Left lung (tissue), 10 donors: ENCODE results near the gene MRGPRX4. TPM values are rescaled to one million over a fixed set of nuclear protein-coding genes. Genes with fewer than 3 reads are reported as not detected.
"Not testable (repeated sequence)": the region's sequence is repeated elsewhere in the genome, so short reads cannot be mapped to it uniquely, and the experiment has no call there.

ENCODE experiments used
- ATAC-seq: fragments of 200-7000 bp; cut with Tn5 transposase; one replicate; pipeline ENCODE4 v1.9.1; 2020; ENCODE audit warnings: moderate library complexity
- DNase-seq, 4 donors: peaks; one replicate each; pipeline ENCODE4 v3.0.0-alpha.2; 2013 to 2020
- H3K27ac ChIP-seq, 2 donors: fragments of 200-600 bp; sonication (generic) in 1 of 2; one replicate each; pipeline versions ENCODE4 v1.5.0 to v1.8.0; 2020 to 2021
- H3K27me3 ChIP-seq, 2 donors: fragments of 200-600 bp; sonication (generic) in 1 of 2; one replicate each; pipeline versions ENCODE4 v1.5.0 to v1.8.0; 2020 to 2021
- H3K36me3 ChIP-seq, 2 donors: fragments of 200-600 bp; sonication (generic) in 1 of 2; one replicate each; pipeline versions ENCODE4 v1.5.0 to v1.8.0; 2020 to 2021
- H3K4me1 ChIP-seq, 2 donors: fragments of 200-600 bp; one replicate each; pipeline ENCODE4 v1.8.0; 2021
- H3K4me3 ChIP-seq, 2 donors: fragments of 200-600 bp; sonication (generic) in 1 of 2; one replicate each; pipeline versions ENCODE4 v1.5.0 to v1.8.0; 2020 to 2021; ENCODE audit warnings: mild to moderate bottlenecking in 1 of 2
- H3K9me3 ChIP-seq, 2 donors: fragments of 200-600 bp; sonication (generic) in 1 of 2; one replicate each; pipeline versions ENCODE4 v1.5.0 to v1.8.0; 2020 to 2021
- intact Hi-C, 2 donors: fragments of 100-400 bp; cut with DNase I; formaldehyde crosslinking; loops; one replicate each; pipeline versions ENCODE4 v1.11.2 to v1.14.2; 2022
- polyA plus RNA-seq, 6 donors: library from polyadenylated mRNA; unstranded; fragments of 120-200 nt; gene quantifications; one replicate each; pipeline ENCODE4 v1.2.1, GENCODE V29; 2013; ENCODE audit not compliant: insufficient read length in 6 of 6
- total RNA-seq, 2 donors: library from RNA; stranded (reverse); fragmentation: NEBNext Ultra II Directional; extraction: Animal tissue kit (Norgen Biotek cat#: 25700); gene quantifications; one replicate each; pipeline ENCODE4 v1.2.1, GENCODE V29; 2021
- TF ChIP-seq, protein P1 (sequence below), 2 donors: fragments of 200-600 bp; sonication (generic) in 1 of 2; IDR thresholded peaks; one replicate each; pipeline versions ENCODE4 v1.5.0 to v1.8.0; 2021; ENCODE audit warnings: antibody characterized with exemption in 2 of 2
- donor health status: DM: no; HTN: yes; CAD: no.
- donor health status: DM: no; HTN: no; CAD: no.

The MRGPRX4 gene
- total and polyA plus RNA-seq, 8 donors = not detected

DNA sequence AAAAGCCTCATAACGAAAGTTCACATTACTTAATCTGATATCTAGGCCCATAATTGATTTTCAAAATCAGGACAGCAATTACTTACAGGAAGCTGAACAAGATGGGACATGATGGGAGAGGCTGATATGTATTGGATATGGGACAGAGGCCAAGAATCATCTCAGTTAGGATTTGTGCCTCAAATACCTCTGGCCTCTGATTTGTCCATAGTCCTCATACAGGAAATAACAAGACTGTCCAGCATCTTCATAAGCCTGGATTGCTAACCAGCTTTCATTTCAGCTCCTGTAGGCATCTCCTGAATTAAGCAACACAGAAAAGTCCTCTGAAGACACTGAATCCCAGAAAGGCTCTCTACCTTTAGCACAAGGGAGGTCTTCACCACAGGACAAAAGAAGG lies 4.3 kb upstream of the MRGPRX4 start:
- no peaks in the 10 kb centered on the region for H3K4me1 ChIP-seq
- ATAC-seq = no peak
- DNase-seq = no peak
- H3K4me3 ChIP-seq = no peak overlapping the region
- H3K27ac ChIP-seq = no peak overlapping the region
- H3K36me3 ChIP-seq = no peaks in the 10 kb centered on the region
- TF ChIP-seq, protein P1, sequence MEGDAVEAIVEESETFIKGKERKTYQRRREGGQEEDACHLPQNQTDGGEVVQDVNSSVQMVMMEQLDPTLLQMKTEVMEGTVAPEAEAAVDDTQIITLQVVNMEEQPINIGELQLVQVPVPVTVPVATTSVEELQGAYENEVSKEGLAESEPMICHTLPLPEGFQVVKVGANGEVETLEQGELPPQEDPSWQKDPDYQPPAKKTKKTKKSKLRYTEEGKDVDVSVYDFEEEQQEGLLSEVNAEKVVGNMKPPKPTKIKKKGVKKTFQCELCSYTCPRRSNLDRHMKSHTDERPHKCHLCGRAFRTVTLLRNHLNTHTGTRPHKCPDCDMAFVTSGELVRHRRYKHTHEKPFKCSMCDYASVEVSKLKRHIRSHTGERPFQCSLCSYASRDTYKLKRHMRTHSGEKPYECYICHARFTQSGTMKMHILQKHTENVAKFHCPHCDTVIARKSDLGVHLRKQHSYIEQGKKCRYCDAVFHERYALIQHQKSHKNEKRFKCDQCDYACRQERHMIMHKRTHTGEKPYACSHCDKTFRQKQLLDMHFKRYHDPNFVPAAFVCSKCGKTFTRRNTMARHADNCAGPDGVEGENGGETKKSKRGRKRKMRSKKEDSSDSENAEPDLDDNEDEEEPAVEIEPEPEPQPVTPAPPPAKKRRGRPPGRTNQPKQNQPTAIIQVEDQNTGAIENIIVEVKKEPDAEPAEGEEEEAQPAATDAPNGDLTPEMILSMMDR (IDR thresholded peaks at IDR 0.05) = no peak
- intact Hi-C loops = no loop called here
- H3K27me3 ChIP-seq = peaks cover 0 to under 1% of the 10 kb centered on the region in 2 donors
- no peaks in the 10 kb centered on the region for H3K9me3 ChIP-seq

DNA sequence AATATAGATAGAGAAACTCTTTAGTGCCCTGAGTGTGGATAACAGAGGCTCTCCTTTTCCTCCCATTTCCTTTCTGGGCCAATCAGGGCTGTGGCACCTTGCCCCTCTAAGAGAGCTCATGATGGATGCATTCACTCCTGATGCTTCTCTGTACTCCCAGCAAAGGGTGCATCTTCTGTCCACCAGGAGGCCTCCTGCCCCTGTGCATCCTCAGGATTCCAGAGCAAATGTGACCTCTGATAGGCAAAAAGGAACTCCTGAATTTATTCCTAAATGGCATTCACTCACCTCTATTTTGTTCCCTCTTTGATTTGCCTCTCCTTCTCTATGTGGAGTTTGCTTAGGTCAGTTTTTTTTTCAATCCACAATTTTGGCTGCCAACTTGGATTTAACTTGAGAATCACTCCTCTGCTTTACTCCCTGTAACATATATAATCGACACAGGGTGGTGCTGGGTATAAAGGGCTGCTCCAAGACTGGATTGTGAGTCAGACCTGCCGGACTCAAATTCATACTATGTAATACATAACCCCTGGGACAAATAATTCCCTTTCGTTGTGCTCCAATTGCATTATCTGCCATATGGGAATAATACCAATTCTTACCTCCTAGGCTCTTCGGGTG lies 1.1 kb upstream of the MRGPRX4 start:
- intact Hi-C loops = no loop called here
- peak; percentile 43 for ATAC-seq
- H3K27ac ChIP-seq = no peak overlapping the region

DNA sequence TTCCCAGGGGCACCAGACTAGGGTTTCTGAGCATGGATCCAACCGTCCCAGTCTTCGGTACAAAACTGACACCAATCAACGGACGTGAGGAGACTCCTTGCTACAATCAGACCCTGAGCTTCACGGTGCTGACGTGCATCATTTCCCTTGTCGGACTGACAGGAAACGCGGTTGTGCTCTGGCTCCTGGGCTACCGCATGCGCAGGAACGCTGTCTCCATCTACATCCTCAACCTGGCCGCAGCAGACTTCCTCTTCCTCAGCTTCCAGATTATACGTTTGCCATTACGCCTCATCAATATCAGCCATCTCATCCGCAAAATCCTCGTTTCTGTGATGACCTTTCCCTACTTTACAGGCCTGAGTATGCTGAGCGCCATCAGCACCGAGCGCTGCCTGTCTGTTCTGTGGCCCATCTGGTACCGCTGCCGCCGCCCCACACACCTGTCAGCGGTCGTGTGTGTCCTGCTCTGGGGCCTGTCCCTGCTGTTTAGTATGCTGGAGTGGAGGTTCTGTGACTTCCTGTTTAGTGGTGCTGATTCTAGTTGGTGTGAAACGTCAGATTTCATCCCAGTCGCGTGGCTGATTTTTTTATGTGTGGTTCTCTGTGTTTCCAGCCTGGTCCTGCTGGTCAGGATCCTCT lies 709 bp downstream of the MRGPRX4 start:
- no peak for DNase-seq
- Histone ChIP-seq H3K27me3 (peaks cover 0 to 20% of the 10 kb centered on the region in 2 donors), H3K4me1 (no peaks in the 10 kb centered on the region), H3K27ac (no peak overlapping the region), H3K36me3 (no peaks in the 10 kb centered on the region), H3K9me3 (no peaks in the 10 kb centered on the region), H3K4me3 (no peak overlapping the region)
- TF ChIP-seq, protein P1 (IDR thresholded peaks at IDR 0.05) = no peak
- intact Hi-C loops = no loop called here
- ATAC-seq = no peak

More for the DNA sequence above, 1.1 kb upstream of the MRGPRX4 start:
- TF ChIP-seq, protein P1 (IDR thresholded peaks at IDR 0.05) = peak in 1 of 2 donors; percentile 15
- DNase-seq = peak in 1 of 4 donors; percentile 6
- Histone ChIP-seq H3K27me3 (peaks cover 0 to 20% of the 10 kb centered on the region in 2 donors), H3K4me3 (no peak overlapping the region), H3K9me3 (no peaks in the 10 kb centered on the region), H3K4me1 (no peaks in the 10 kb centered on the region), H3K36me3 (no peaks in the 10 kb centered on the region)

DNA sequence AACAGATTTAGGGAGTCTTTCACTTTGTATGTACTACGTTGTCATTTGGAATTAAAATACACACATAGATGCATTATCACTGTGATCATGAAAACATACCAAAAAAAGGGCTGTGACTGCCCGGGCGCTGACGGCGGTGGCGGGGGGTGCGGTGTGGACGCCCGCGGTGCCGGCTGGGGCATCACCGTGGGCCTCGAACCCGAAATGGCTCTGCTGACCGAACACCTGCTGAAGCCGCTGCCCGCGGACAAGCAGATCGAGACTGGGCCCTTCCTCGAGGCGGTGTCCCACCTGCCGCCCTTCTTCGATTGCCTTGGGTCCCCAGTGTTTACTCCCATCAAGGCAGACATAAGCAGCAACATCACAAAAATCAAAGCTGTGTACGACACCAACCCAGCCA lies 16.2 kb downstream of the MRGPRX4 start:
- Histone ChIP-seq H3K27me3 (peaks cover 0 to 23% of the 10 kb centered on the region in 2 donors), H3K27ac (no peak overlapping the region), H3K4me1 (no peaks in the 10 kb centered on the region), H3K9me3 (no peaks in the 10 kb centered on the region), H3K4me3 (no peak overlapping the region), H3K36me3 (no peaks in the 10 kb centered on the region)
- TF ChIP-seq, protein P1 (IDR thresholded peaks at IDR 0.05) = no peak
- no peak for ATAC-seq
- intact Hi-C loops = no loop called here
- no peak for DNase-seq

DNA sequence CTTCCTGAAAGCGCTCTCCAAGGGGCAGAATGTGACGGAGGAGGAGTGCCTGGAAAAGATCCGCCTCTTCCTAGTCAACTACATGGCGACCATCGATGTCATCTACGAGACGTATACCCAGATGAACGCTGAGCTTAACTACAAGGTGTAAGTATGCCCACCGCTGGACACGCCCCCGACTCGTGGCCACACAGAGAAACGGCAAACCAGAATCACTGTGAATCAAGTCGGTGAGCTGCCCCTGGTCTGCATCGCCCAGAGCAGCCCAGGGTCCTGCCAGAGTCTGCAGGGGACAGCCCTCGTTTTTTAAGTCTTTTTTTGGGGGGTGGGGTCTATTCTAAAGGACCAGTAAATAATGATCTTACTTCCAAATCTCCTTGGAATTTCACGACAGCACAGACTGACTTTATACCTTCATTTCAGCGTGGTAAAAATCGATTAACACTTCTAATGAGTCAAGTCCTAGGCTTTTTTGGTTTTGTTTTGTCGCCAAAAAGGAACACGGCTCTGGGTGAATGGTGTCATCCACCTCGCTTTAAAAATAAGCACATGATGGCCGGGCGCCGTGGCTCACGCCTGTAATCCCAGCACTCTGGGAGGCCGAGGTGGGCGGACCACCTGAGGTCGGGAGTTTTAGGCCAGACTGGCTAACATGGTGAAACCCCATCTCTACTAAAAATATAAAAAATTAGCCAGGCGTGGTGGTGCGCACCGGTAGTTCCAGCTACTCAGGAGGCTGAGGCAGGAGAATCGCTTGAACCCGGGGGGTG lies 17.0 kb downstream of the MRGPRX4 start:
- H3K4me1 ChIP-seq, intact Hi-C loops, H3K36me3 ChIP-seq, H3K4me3 ChIP-seq, H3K9me3 ChIP-seq, ATAC-seq, H3K27ac ChIP-seq, DNase-seq: not testable (repeated sequence)
- peaks cover 0 to 17% of the 10 kb centered on the region in 2 donors for H3K27me3 ChIP-seq
